RWPE2 (cell line): ENCODE data around the gene ARID4B.

ENCODE experiments used
- ATAC-seq: fragments of 200-7000 bp; cut with Tn5 transposase; 3 replicates; pipeline ENCODE4 v1.9.1; 2021; ENCODE audit warnings: low read depth
- DNase-seq: peaks from one replicate; pipeline ENCODE4 v3.0.0-alpha.2; 2020; ENCODE audit warnings: low spot score
- H3K27ac ChIP-seq: fragments of 450-650 bp; 2 replicates; pipeline ENCODE4 v1.5.1; 2017; ENCODE audit warnings: mild to moderate bottlenecking; ENCODE audit not compliant: poor library complexity, severe bottlenecking
- H3K27me3 ChIP-seq: fragments of 250-450 bp; sonication (Bioruptor Pico); 2 replicates; pipeline ENCODE4 v1.5.1; 2021; ENCODE audit warnings: mild to moderate bottlenecking, moderate library complexity; ENCODE audit not compliant: insufficient read depth, poor library complexity, severe bottlenecking
- H3K36me3 ChIP-seq: fragments of 250-450 bp; sonication (Bioruptor Pico); 2 replicates; pipeline ENCODE4 v1.5.1; 2020; ENCODE audit warnings: low read depth, mild to moderate bottlenecking, moderate library complexity
- H3K4me1 ChIP-seq: fragments of 250-450 bp; sonication (Bioruptor Pico); 2 replicates; pipeline ENCODE4 v1.5.1; 2021; ENCODE audit warnings: mild to moderate bottlenecking, moderate library complexity; ENCODE audit not compliant: insufficient read depth, poor library complexity, severe bottlenecking
- H3K4me3 ChIP-seq: fragments of 250-450 bp; sonication (Bioruptor Pico); 2 replicates; pipeline ENCODE4 v1.5.1; 2021; ENCODE audit warnings: mild to moderate bottlenecking, moderate library complexity; ENCODE audit not compliant: severe bottlenecking
- H3K9me3 ChIP-seq: fragments of 250-450 bp; sonication (Bioruptor Pico); 2 replicates; pipeline ENCODE4 v1.5.1; 2021; ENCODE audit warnings: mild to moderate bottlenecking, moderate library complexity; ENCODE audit not compliant: severe bottlenecking
- TF ChIP-seq, protein P1 (sequence below): fragments of 450-650 bp; IDR thresholded peaks from one replicate; pipeline ENCODE4 v1.5.1; 2017; ENCODE audit warnings: mild to moderate bottlenecking, moderate library complexity; ENCODE audit not compliant: poor library complexity, severe bottlenecking

Gene ARID4B

DNA sequence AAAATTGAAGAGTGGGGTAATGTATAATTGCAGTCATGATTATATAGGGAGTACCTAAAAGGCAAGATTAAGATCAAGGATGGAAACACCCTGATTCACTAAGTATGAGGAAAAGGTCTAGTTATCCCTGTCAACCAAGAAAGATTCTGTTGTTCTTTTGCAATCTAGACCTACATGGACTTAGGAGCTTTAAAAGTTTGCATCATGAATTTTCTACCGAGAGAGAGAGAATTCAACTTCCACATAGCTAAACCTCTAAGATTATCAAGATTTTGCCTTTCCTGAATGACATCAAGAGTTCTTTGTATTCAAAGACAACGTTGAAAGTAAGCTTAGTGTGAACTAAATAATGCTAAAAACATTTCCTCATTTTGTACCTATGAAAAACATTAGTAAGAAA lies 88.1 kb downstream of the ARID4B start:
- Histone ChIP-seq H3K36me3 (peaks cover 23% of the 10 kb centered on the region; the same call in 1 of the 2 replicates), H3K27ac (no peak overlapping the region)

DNA sequence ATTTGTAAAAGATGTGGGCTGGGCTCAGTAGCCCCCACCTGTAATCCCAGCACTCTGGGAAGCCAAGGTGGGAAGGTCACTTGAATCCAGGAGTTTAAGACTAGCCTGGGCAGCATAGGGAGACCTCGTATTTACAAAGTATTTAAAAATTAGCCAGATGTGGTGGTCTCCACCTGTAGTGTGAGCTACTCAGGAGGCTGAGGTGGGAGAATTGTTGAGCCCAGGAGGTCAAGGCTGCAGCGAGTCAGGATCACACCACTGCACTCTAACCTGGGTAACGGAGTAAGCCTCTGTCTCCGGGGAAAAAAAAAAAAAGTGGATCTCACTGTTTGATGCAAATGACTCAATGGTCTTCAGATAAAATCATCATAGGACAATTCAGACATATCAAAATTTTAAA lies 89.4 kb downstream of the ARID4B start:
- Histone ChIP-seq H3K27me3 (no peaks in the 10 kb centered on the region), H3K9me3 (no peaks in the 10 kb centered on the region), H3K4me3 (no peak overlapping the region), H3K36me3 (peaks cover 19% of the 10 kb centered on the region; the same call in 1 of the 2 replicates), H3K27ac (no peak overlapping the region), H3K4me1 (no peaks in the 10 kb centered on the region)
- no peak for DNase-seq
- ATAC-seq, result no peak
- TF ChIP-seq, protein P1, sequence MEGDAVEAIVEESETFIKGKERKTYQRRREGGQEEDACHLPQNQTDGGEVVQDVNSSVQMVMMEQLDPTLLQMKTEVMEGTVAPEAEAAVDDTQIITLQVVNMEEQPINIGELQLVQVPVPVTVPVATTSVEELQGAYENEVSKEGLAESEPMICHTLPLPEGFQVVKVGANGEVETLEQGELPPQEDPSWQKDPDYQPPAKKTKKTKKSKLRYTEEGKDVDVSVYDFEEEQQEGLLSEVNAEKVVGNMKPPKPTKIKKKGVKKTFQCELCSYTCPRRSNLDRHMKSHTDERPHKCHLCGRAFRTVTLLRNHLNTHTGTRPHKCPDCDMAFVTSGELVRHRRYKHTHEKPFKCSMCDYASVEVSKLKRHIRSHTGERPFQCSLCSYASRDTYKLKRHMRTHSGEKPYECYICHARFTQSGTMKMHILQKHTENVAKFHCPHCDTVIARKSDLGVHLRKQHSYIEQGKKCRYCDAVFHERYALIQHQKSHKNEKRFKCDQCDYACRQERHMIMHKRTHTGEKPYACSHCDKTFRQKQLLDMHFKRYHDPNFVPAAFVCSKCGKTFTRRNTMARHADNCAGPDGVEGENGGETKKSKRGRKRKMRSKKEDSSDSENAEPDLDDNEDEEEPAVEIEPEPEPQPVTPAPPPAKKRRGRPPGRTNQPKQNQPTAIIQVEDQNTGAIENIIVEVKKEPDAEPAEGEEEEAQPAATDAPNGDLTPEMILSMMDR, result no peak

More for the DNA sequence above, 88.1 kb downstream of the ARID4B start:
- no peak for ATAC-seq
- no peaks in the 10 kb centered on the region for H3K4me1 ChIP-seq
- H3K27me3 ChIP-seq, result no peaks in the 10 kb centered on the region
- no peaks in the 10 kb centered on the region for H3K9me3 ChIP-seq
- TF ChIP-seq, protein P1, result no peak
- H3K4me3 ChIP-seq, result no peak overlapping the region
- no peak for DNase-seq

GRCh38 chr1:235236128-235236527 lies 91.9 kb downstream of the ARID4B start:
- peaks cover 19% of the 10 kb centered on the region; the same call in 1 of the 2 replicates for H3K36me3 ChIP-seq
- TF ChIP-seq, protein P1, result no peak
- DNase-seq (no peak), ATAC-seq (no peak)
- no peaks in the 10 kb centered on the region for H3K27me3 ChIP-seq
- no peaks in the 10 kb centered on the region for H3K9me3 ChIP-seq
- no peaks in the 10 kb centered on the region for H3K4me1 ChIP-seq
- no peak overlapping the region for H3K27ac ChIP-seq
- H3K4me3 ChIP-seq, result no peak overlapping the region

DNA sequence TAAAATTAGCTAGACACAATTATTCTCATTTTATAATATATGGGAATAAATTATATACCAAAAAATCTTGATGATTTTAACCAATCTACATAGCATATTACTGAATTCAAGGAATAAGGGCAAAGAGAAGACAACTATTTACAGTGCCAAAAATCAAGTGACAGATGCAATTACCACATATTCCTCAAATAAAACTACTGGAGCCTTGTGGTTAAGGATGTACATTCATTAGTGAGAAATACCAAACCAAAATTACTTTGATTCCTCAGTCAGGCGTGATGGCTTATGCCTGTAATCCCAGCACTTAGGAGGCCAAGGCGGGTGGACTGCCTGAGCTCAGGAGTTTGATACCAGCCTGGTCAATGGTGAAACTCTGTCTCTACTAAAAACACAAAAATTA lies 98.1 kb downstream of the ARID4B start:
- TF ChIP-seq, protein P1, result no peak
- Histone ChIP-seq H3K4me3 (no peak overlapping the region), H3K27ac (no peak overlapping the region), H3K4me1 (no peaks in the 10 kb centered on the region), H3K9me3 (no peaks in the 10 kb centered on the region), H3K27me3 (no peaks in the 10 kb centered on the region), H3K36me3 (peaks cover 22% of the 10 kb centered on the region)
- no peak for DNase-seq
- ATAC-seq, result no peak

- H3K36me3 ChIP-seq, result peaks cover 32% of the 10 kb centered on the region
Observed at GRCh38 chr1:235227414-235227813, 100.6 kb downstream of the ARID4B start.

More at GRCh38 chr1:235227414-235227813, 100.6 kb downstream of the ARID4B start:
- TF ChIP-seq, protein P1, result no peak
- ATAC-seq (no peak), DNase-seq (no peak)
- Histone ChIP-seq H3K4me1 (no peaks in the 10 kb centered on the region), H3K27me3 (no peaks in the 10 kb centered on the region), H3K27ac (no peak overlapping the region), H3K9me3 (no peaks in the 10 kb centered on the region), H3K4me3 (no peak overlapping the region)
